HepG2 (cell line): ENCODE data around the gene IST1. TPM values are rescaled to one million over a fixed set of nuclear protein-coding genes. Genes with fewer than 3 reads are reported as not detected.
A peak's percentile ranks its signal among the peaks of the same experiment; 100 is the strongest.

Experiments
- ARID4A ChIP-seq: sonication (generic); formaldehyde crosslinking; IDR thresholded peaks from 2 replicates; pipeline ENCODE4 v1.5.0; 2020; ENCODE audit warnings: mild to moderate bottlenecking, missing genetic modification reagents, borderline replicate concordance
- NR3C1 ChIP-seq: sonication (generic); formaldehyde crosslinking; IDR thresholded peaks from 2 replicates; pipeline ENCODE4 v1.4.0; 2020; ENCODE audit warnings: missing genetic modification reagents
- RERE ChIP-seq: IDR thresholded peaks from 2 replicates; pipeline ENCODE4 v1.6.1; 2016; ENCODE audit warnings: low read depth, missing genetic modification reagents, missing compliant biosample characterization
- SNAPC4 ChIP-seq: sonication (generic); formaldehyde crosslinking; IDR thresholded peaks from 2 replicates; pipeline ENCODE4 v1.4.0; 2020; ENCODE audit warnings: mild to moderate bottlenecking, missing genetic modification reagents
- TEF ChIP-seq: sonication (generic); formaldehyde crosslinking; IDR thresholded peaks from 2 replicates; pipeline ENCODE4 v1.5.0; 2020; ENCODE audit warnings: missing genetic modification reagents
- ZBTB20 ChIP-seq: sonication (generic); formaldehyde crosslinking; IDR thresholded peaks from 2 replicates; pipeline ENCODE4 v1.8.1; 2023; ENCODE audit warnings: missing genetic modification reagents, low read depth, mild to moderate bottlenecking, borderline replicate concordance
- ZMAT5 ChIP-seq: sonication (generic); formaldehyde crosslinking; IDR thresholded peaks from 2 replicates; pipeline ENCODE4 v1.5.0; 2020; ENCODE audit warnings: mild to moderate bottlenecking, low read depth, missing genetic modification reagents, borderline replicate concordance
- ZNF292 ChIP-seq: sonication (generic); formaldehyde crosslinking; IDR thresholded peaks from 2 replicates; pipeline ENCODE4 v1.8.1; 2022; ENCODE audit warnings: mild to moderate bottlenecking, low read depth, missing genetic modification reagents, borderline replicate concordance
- ZNF329 ChIP-seq: sonication (generic); formaldehyde crosslinking; IDR thresholded peaks from 2 replicates; pipeline ENCODE4 v1.9.0; 2021; ENCODE audit warnings: low read depth, mild to moderate bottlenecking, missing genetic modification reagents
- ZNF510 ChIP-seq: sonication (generic); formaldehyde crosslinking; IDR thresholded peaks from 2 replicates; pipeline ENCODE4 v1.4.0; 2020; ENCODE audit warnings: low read depth, mild to moderate bottlenecking, missing genetic modification reagents
- polyA plus RNA-seq, 8 experiments: library from polyadenylated mRNA; depleted of rRNA in 3 of 8; stranded (reverse) in 7 of 8; unstranded in 1 of 8; fragments of >200 nt; fragmentation: Illumina TruSeq in 4 of 8; extraction: Trizol in 4 of 8; gene quantifications; 2 replicates each; pipeline versions ENCODE4 v1.2.1 to v1.2.3, GENCODE V29; 2011 to 2016; ENCODE audit warnings: low read depth in 4 of 8, missing spikeins in 1 of 8, mixed read lengths in 1 of 8; ENCODE audit not compliant: insufficient read depth in 1 of 8
- total RNA-seq, 5 experiments: library from RNA; depleted of rRNA; stranded (reverse); fragments of >200 nt; fragmentation: Illumina TruSeq; extraction: Trizol; gene quantifications; 2 replicates each; pipeline ENCODE4 v1.2.3, GENCODE V29; 2016; ENCODE audit warnings: low read depth in 1 of 5
- TF ChIP-seq, protein P1 (sequence below): IDR thresholded peaks from 2 replicates; pipeline ENCODE4 v1.6.1; 2012; ENCODE audit warnings: inconsistent platforms

IST1 gene
- total and polyA plus RNA-seq, 2 of the 13 experiments (the other 11 are each of a cell fraction or from before 2014, with no cell fraction given) = 346 to 415 TPM

DNA sequence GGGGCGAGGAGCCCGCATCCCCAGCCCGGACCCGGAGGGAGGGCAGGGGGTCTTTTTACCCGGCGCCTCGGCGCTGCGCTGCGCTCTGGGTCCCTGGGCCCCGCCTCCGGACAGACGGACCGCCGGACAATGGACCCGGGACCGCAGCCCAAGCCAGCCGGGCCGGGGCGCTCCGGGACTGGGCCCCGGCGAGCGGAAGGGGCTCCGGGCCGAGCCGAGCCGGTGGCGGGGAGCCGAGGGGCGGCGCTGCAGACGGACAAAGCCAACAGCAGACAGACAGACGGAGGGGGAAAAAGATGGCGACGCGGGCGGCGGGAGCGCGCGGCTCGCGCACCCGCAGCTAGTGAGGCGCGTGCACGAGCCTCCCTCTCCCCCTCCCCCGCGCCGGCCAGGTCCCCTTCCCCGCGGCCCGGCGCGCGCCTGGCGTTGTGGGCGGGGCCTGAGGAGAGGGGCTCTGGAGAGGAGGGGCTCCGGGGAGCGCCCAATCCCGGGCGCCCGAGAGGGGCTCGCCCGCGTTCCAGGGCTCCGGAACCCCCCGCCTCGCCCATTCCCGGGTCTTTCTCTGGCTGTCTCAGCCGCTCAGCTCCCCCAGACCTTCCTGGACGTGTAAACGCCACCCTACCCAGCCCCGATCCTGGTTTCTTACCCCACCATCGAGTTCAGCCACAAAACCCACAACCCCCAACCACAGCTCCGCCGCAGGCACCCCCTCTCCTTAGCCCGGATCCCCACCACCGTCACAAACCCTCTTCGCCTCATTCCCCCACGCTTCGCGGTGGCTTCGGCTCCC is 11.3 kb upstream of the IST1 start, which contains the start of gene ZNF821 (continued):
- TF ChIP-seq ARID4A (CRISPR knock-in tag) (peak; percentile 76; the same call in 1 of the 2 replicates), ZNF292 (no peak), ZNF510 (CRISPR knock-in tag) (no peak), TEF (CRISPR knock-in tag) (no peak), ZNF329 (no peak), RERE (CRISPR knock-in tag) (no peak), NR3C1 (no peak), ZMAT5 (CRISPR knock-in tag) (no peak), ZBTB20 (CRISPR knock-in tag) (no peak), SNAPC4 (CRISPR knock-in tag) (no peak)
- TF ChIP-seq, protein P1, sequence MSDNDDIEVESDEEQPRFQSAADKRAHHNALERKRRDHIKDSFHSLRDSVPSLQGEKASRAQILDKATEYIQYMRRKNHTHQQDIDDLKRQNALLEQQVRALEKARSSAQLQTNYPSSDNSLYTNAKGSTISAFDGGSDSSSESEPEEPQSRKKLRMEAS = peak; percentile 28; the same call in 1 of the 2 replicates
